Measurements from ENCODE around the gene MYO3A. TPM values are rescaled to one million over a fixed set of nuclear protein-coding genes. Genes with fewer than 3 reads are reported as not detected.

The MYO3A gene
- total and polyA plus RNA-seq, 2 donors (not counting 3 experiments of a cell fraction or from before 2014, with no cell fraction given), result not detected

GRCh38 chr10:25959540-25960232 lies 25.7 kb downstream of the MYO3A start:
- TF ChIP-seq POLR2A (IDR thresholded peaks at IDR 0.05; ENCODE audit: low read depth, low read length) (no peak), EZH2 (IDR thresholded peaks at IDR 0.05; ENCODE audit: borderline replicate concordance, low read depth, low read length, severe bottlenecking) (no peak), GATA2 (IDR thresholded peaks at IDR 0.05; ENCODE audit: insufficient read depth, insufficient read length, low read depth, low read length) (no peak), MYC (IDR thresholded peaks at IDR 0.05; ENCODE audit: low read depth, low read length) (no peak), FOS (IDR thresholded peaks at IDR 0.05; ENCODE audit: borderline replicate concordance, insufficient read depth, low read length) (no peak), POLR2AphosphoS5 (IDR thresholded peaks at IDR 0.05; ENCODE audit: insufficient read depth, low read depth, low read length) (no peak), JUN (IDR thresholded peaks at IDR 0.05; ENCODE audit: borderline replicate concordance, insufficient read depth, insufficient read length, low read depth) (no peak)
- BruUV-seq (replicated peaks), result no TSS peak
- no peaks in the 10 kb centered on the region for H3K9me1 ChIP-seq (replicated peaks; ENCODE audit: control insufficient read depth, extremely low read depth, insufficient read depth, low read length)
- DNase-seq (ENCODE audit: low read depth, low spot score) (no peak), FAIRE-seq (no peak)
- H3K9me3 ChIP-seq (replicated peaks; ENCODE audit: control insufficient read depth, insufficient read depth, low read length), result no peaks in the 10 kb centered on the region
- H3K36me3 ChIP-seq (ENCODE audit: control insufficient read depth in 2 of 2, extremely low read depth in 1 of 2, insufficient read depth in 2 of 2, low read length in 2 of 2), result no peaks in the 10 kb centered on the region
- ChIA-PET POLR2A (no interaction called here), CTCF (no interaction called here)
- no peaks in the 10 kb centered on the region for H4K20me1 ChIP-seq (replicated peaks; ENCODE audit: control insufficient read depth, extremely low read depth, insufficient read depth, low read length)
- H3K9ac ChIP-seq (replicated peaks; ENCODE audit: extremely low read depth, insufficient read depth, low read length), result no peak overlapping the region
- H2AFZ ChIP-seq (ENCODE audit: low read depth, low read length), result no peak overlapping the region
- H3K27ac ChIP-seq (ENCODE audit: insufficient read depth, low read depth, low read length), result no peak overlapping the region
- H3K79me2 ChIP-seq (ENCODE audit: control insufficient read depth, insufficient read depth, low read length), result no peaks in the 10 kb centered on the region
- H3K27me3 ChIP-seq (ENCODE audit: control insufficient read depth in 2 of 2, insufficient read depth in 2 of 2, low read length in 2 of 2), result no peaks in the 10 kb centered on the region
- dilution Hi-C loops (cut with MboI; ENCODE audit: extremely low pct_ligation_motif_present, low sequenced_read_pairs) (no loop called here), intact Hi-C loops (cut with micrococcal nuclease) (no loop called here)
- H3K4me1 ChIP-seq (ENCODE audit: control insufficient read depth, extremely low read depth, insufficient read depth, low read length), result no peaks in the 10 kb centered on the region
- no peak overlapping the region for H3K4me3 ChIP-seq (replicated peaks in 1 of 3; ENCODE audit: insufficient read depth in 1 of 3, low read depth in 1 of 3, low read length in 3 of 3)
- no peak overlapping the region for H3K4me2 ChIP-seq (ENCODE audit: insufficient read depth, low read length)

DNA sequence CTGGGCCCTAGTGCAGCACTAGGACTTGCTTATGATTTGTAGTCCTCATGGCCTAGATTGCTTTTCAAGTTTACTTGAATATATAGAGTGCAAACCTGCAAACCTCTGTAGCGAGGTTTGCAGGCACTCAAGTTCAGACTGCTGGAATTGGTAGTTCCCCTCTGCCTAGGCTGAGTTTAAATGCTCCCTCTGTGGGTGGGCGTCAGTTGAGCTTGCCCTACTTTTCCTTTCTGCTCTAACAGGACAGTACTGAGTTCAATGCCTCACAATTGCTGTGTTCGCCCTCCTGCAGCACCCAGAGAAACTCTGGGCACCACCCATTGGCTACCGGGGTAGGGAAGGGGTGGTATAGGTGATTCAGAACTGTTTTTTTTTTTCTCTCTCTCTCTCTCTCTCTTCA lies 31.6 kb downstream of the MYO3A start:
- CTCF ChIA-PET, result no interaction called here
- intact Hi-C loops (cut with micrococcal nuclease), result no loop called here
- Histone ChIP-seq H3K79me2 (ENCODE audit: control insufficient read depth, insufficient read depth, low read length) (no peaks in the 10 kb centered on the region), H3K9me1 (replicated peaks; ENCODE audit: control insufficient read depth, extremely low read depth, insufficient read depth, low read length) (no peaks in the 10 kb centered on the region), H4K20me1 (replicated peaks; ENCODE audit: control insufficient read depth, extremely low read depth, insufficient read depth, low read length) (no peaks in the 10 kb centered on the region), H3K4me2 (ENCODE audit: insufficient read depth, low read length) (no peak overlapping the region), H3K4me1 (ENCODE audit: control insufficient read depth, extremely low read depth, insufficient read depth, low read length) (no peaks in the 10 kb centered on the region), H3K9me3 (replicated peaks; ENCODE audit: control insufficient read depth, insufficient read depth, low read length) (no peaks in the 10 kb centered on the region), H3K27me3 (ENCODE audit: control insufficient read depth in 2 of 2, insufficient read depth in 2 of 2, low read length in 2 of 2) (no peaks in the 10 kb centered on the region), H3K27ac (ENCODE audit: insufficient read depth, low read depth, low read length) (no peak overlapping the region), H2AFZ (ENCODE audit: low read depth, low read length) (no peak overlapping the region), H3K4me3 (replicated peaks in 1 of 3; ENCODE audit: insufficient read depth in 1 of 3, low read depth in 1 of 3, low read length in 3 of 3) (no peak overlapping the region), H3K9ac (replicated peaks; ENCODE audit: extremely low read depth, insufficient read depth, low read length) (no peak overlapping the region), H3K36me3 (ENCODE audit: control insufficient read depth in 2 of 2, extremely low read depth in 1 of 2, insufficient read depth in 2 of 2, low read length in 2 of 2) (no peaks in the 10 kb centered on the region)
- no peak for DNase-seq (ENCODE audit: low read depth, low spot score)
- no peak for FAIRE-seq
- no TSS peak for BruUV-seq (replicated peaks)
- TF ChIP-seq, protein P1, sequence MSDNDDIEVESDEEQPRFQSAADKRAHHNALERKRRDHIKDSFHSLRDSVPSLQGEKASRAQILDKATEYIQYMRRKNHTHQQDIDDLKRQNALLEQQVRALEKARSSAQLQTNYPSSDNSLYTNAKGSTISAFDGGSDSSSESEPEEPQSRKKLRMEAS (IDR thresholded peaks at IDR 0.05; ENCODE audit: insufficient read depth, insufficient read length), result no peak
- TF ChIP-seq CTCF (IDR thresholded peaks at IDR 0.05; ENCODE audit: extremely low read depth in 1 of 2, insufficient read depth in 1 of 2, low read depth in 1 of 2, low read length in 2 of 2), result no peak
- no peak for TF ChIP-seq GATA2 (IDR thresholded peaks at IDR 0.05; ENCODE audit: insufficient read depth, insufficient read length, low read depth, low read length)
- TF ChIP-seq JUN (IDR thresholded peaks at IDR 0.05; ENCODE audit: borderline replicate concordance, insufficient read depth, insufficient read length, low read depth), result no peak
- no peak for TF ChIP-seq POLR2AphosphoS5 (IDR thresholded peaks at IDR 0.05; ENCODE audit: insufficient read depth, low read depth, low read length)
- no peak for TF ChIP-seq FOS (IDR thresholded peaks at IDR 0.05; ENCODE audit: borderline replicate concordance, insufficient read depth, low read length)
- no peak for TF ChIP-seq POLR2A (IDR thresholded peaks at IDR 0.05; ENCODE audit: low read depth, low read length)
- POLR2A ChIA-PET, result no interaction called here
- dilution Hi-C loops (cut with MboI; ENCODE audit: extremely low pct_ligation_motif_present, low sequenced_read_pairs), result no loop called here

Data from endothelial cell of umbilical vein (primary cell).